Suprapubic skin (tissue), 4 donors: ENCODE results near the gene C3orf20. TPM values are rescaled to one million over a fixed set of nuclear protein-coding genes. Genes with fewer than 3 reads are reported as not detected.

Experiments used
- DNase-seq, 2 donors: peaks; one replicate each; pipeline ENCODE4 v3.0.0-alpha.2; 2019; ENCODE audit warnings: low spot score in 2 of 2
- H3K27ac ChIP-seq: fragments of 200-600 bp; sonication (generic); one replicate; pipeline ENCODE4 v1.5.1; 2019
- H3K27me3 ChIP-seq: fragments of 200-600 bp; sonication (generic); one replicate; pipeline ENCODE4 v1.5.1; 2019
- H3K36me3 ChIP-seq: fragments of 200-600 bp; sonication (generic); one replicate; pipeline ENCODE4 v1.5.1; 2019
- H3K4me1 ChIP-seq: fragments of 200-600 bp; sonication (generic); one replicate; pipeline ENCODE4 v1.5.1; 2019
- H3K4me3 ChIP-seq: fragments of 200-600 bp; sonication (generic); one replicate; pipeline ENCODE4 v1.5.1; 2019; ENCODE audit warnings: mild to moderate bottlenecking
- H3K9me3 ChIP-seq: fragments of 200-600 bp; sonication (generic); one replicate; pipeline ENCODE4 v1.5.1; 2019
- EP300 ChIP-seq: sonication (generic); formaldehyde crosslinking; IDR thresholded peaks from one replicate; pipeline ENCODE4 v1.6.1; 2017; ENCODE audit warnings: antibody characterized with exemption
- POLR2A ChIP-seq, 2 donors: fragments of 450-650 bp; IDR thresholded peaks; one replicate each; pipeline ENCODE4 v1.6.1; 2017; ENCODE audit warnings: antibody characterized with exemption in 2 of 2, mild to moderate bottlenecking in 2 of 2, moderate library complexity in 2 of 2
- POLR2AphosphoS5 ChIP-seq, 3 donors: sonication (generic); formaldehyde crosslinking; IDR thresholded peaks; one replicate each; pipeline ENCODE4 v1.6.1; 2017; ENCODE audit warnings: antibody characterized with exemption in 3 of 3
- WGBS: methylation state at CpG from one replicate; pipeline ENCODE4 v1.1.5; 2018; 5-methylcytosine and 5-hydroxymethylcytosine counted together
- total RNA-seq, 4 donors: library from RNA; depleted of rRNA; stranded (reverse); fragments of >200 nt; gene quantifications; one replicate each; pipeline ENCODE4 v1.1.0, GENCODE V29; 2016
- TF ChIP-seq, protein P1 (sequence below), 2 donors: fragments of 200-600 bp in 1 of 2; fragments of 450-650 bp in 1 of 2; sonication (generic) in 1 of 2; IDR thresholded peaks; one replicate each; pipeline ENCODE4 v1.5.1; 2016 to 2019; ENCODE audit warnings: antibody characterized with exemption in 2 of 2, mild to moderate bottlenecking in 1 of 2, moderate library complexity in 1 of 2

Gene C3orf20
- total RNA-seq, 4 donors from 2014 or later: 0.21 TPM; not detected in 3

DNA sequence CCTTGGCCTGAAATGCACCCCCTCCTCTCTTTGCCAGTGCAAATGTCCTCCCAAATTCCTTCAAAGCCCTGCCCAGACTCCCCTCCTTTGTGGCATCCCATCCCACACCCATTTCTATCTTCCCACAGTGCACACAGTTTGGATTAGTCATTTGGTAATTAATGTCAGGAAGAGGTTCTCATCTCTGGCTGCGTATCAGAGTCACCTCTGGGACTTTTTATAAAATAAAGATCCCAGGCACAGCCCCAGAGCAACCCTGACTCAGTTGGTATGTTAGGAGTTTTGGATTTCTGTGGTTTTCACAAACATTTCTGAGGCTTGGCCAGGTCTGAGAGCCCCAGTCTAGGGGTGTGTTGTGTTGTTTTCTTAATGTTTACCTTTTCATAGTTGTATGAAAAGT lies 41.6 kb downstream of the C3orf20 start:
- WGBS: 23% methylated on average over 1 of the region's 1 CpG
- Histone ChIP-seq H3K9me3 (peaks cover 9% of the 10 kb centered on the region), H3K4me3 (no peak overlapping the region), H3K36me3 (no peaks in the 10 kb centered on the region), H3K27me3 (no peaks in the 10 kb centered on the region), H3K4me1 (no peaks in the 10 kb centered on the region), H3K27ac (no peak overlapping the region)
- DNase-seq: no peak
- TF ChIP-seq POLR2AphosphoS5 (IDR thresholded peaks at IDR 0.05): no peak
- no peak for TF ChIP-seq POLR2A (IDR thresholded peaks at IDR 0.05)
- TF ChIP-seq, protein P1, sequence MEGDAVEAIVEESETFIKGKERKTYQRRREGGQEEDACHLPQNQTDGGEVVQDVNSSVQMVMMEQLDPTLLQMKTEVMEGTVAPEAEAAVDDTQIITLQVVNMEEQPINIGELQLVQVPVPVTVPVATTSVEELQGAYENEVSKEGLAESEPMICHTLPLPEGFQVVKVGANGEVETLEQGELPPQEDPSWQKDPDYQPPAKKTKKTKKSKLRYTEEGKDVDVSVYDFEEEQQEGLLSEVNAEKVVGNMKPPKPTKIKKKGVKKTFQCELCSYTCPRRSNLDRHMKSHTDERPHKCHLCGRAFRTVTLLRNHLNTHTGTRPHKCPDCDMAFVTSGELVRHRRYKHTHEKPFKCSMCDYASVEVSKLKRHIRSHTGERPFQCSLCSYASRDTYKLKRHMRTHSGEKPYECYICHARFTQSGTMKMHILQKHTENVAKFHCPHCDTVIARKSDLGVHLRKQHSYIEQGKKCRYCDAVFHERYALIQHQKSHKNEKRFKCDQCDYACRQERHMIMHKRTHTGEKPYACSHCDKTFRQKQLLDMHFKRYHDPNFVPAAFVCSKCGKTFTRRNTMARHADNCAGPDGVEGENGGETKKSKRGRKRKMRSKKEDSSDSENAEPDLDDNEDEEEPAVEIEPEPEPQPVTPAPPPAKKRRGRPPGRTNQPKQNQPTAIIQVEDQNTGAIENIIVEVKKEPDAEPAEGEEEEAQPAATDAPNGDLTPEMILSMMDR (IDR thresholded peaks at IDR 0.05): no peak
- TF ChIP-seq EP300: no peak

DNA sequence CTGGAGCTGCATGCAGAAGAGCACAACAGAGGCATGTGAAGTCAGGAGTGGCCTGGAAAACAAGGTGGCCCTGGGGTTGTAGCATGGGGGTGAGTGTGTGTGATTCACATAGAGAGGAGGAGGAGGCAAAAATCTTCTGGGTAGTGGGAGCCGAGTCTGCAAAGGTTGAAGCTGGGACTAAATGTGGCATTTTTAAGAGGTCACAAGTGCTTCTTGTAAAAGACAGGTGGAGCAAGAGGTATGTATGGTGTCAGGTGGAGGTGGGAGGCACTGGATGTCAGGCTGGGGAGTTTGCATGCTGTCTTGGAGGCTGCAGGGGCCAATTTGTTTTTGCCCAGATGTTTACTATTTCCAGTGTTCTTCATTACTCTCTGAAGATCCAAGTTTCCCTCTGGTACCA lies 42.4 kb downstream of the C3orf20 start:
- Histone ChIP-seq H3K36me3 (no peaks in the 10 kb centered on the region), H3K4me1 (no peaks in the 10 kb centered on the region), H3K27me3 (no peaks in the 10 kb centered on the region), H3K27ac (no peak overlapping the region), H3K4me3 (no peak overlapping the region), H3K9me3 (peaks cover 9% of the 10 kb centered on the region)
- no peak for DNase-seq
- WGBS: 79% methylated on average over 1 of the region's 1 CpG
- TF ChIP-seq EP300 (no peak), POLR2AphosphoS5 (IDR thresholded peaks at IDR 0.05) (no peak)

DNA sequence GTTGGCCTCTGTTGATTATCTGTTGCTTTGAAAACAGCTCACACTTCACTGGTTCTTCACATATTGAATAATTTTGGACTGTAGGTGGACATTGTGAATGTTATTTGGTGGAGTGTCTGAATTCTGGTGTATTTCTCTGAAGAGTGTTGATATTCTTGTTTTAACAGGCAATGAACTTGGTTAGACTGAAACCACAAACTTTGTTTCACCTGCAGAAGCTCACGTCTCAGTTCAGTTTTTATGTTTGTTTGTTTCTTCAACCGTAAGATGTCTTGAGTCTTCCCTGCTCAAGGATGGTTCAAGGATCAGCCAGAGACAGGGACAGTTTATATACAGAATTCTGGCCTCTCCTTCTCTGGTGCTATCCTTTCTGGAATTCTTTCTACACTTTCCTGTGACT lies 43.6 kb downstream of the C3orf20 start:
- H3K27ac ChIP-seq: no peak overlapping the region
- H3K4me1 ChIP-seq: no peaks in the 10 kb centered on the region
- DNase-seq: no peak
- 96% methylated on average over 2 of the region's 2 CpGs for WGBS
- no peak for TF ChIP-seq POLR2AphosphoS5 (IDR thresholded peaks at IDR 0.05)
- TF ChIP-seq EP300: no peak
- TF ChIP-seq, protein P1 (IDR thresholded peaks at IDR 0.05): no peak
- TF ChIP-seq POLR2A (IDR thresholded peaks at IDR 0.05): no peak
- H3K4me3 ChIP-seq: no peak overlapping the region
- no peaks in the 10 kb centered on the region for H3K27me3 ChIP-seq
- no peaks in the 10 kb centered on the region for H3K36me3 ChIP-seq
- H3K9me3 ChIP-seq: no peaks in the 10 kb centered on the region

- 89% methylated on average over 2 of the region's 2 CpGs for WGBS
Observed at GRCh38 chr3:14719006-14719405, 44.1 kb downstream of the C3orf20 start.

DNA sequence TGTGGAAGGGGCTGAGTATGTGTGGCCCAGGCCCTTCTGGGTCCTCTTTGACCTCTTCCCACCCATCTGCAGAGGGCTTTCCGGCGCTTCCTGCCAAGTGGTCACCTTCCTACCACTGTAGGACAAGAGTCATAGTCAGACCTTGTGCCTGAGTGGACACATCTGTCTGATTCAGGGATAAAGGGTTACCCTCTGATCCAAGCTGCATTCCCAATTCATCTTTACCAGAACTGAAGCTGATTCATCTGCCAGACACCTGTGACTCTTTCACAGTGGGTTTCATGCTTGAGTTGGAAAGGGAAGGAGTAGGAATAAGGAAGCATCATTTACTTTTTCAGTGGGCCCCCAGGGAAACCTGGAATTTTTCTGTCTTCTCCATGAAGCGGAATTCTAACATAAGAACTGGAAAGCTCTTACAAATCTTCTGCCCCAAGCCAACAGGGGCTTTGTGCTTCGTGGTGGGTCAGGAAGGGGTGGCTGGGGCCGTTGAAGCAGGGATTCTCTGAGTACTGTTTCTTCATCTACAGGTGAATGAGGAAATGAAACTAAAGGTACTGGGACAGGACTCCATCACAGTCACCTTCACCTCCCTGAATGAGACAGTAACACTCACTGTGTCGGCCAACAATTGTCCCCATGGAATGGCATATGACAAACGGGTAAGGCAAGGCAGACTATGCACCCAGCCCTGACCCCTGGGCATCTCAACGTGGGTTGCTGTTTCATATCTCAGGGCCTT lies 46.4 kb downstream of the C3orf20 start:
- no peak overlapping the region for H3K27ac ChIP-seq
- H3K4me3 ChIP-seq: no peak overlapping the region
- no peaks in the 10 kb centered on the region for H3K36me3 ChIP-seq
- no peaks in the 10 kb centered on the region for H3K9me3 ChIP-seq
- H3K4me1 ChIP-seq: peaks cover 8% of the 10 kb centered on the region
- peak in 1 of 2 donors; percentile 35 for DNase-seq
- 84% methylated on average over 8 of the region's 8 CpGs for WGBS
- TF ChIP-seq POLR2A (IDR thresholded peaks at IDR 0.05) (no peak), POLR2AphosphoS5 (IDR thresholded peaks at IDR 0.05) (no peak), EP300 (no peak)
- TF ChIP-seq, protein P1 (IDR thresholded peaks at IDR 0.05): no peak
- H3K27me3 ChIP-seq: no peaks in the 10 kb centered on the region

More at GRCh38 chr3:14719006-14719405, 44.1 kb downstream of the C3orf20 start:
- Histone ChIP-seq H3K9me3 (no peaks in the 10 kb centered on the region), H3K27ac (no peak overlapping the region), H3K4me3 (no peak overlapping the region), H3K27me3 (no peaks in the 10 kb centered on the region), H3K36me3 (no peaks in the 10 kb centered on the region), H3K4me1 (no peaks in the 10 kb centered on the region)
- TF ChIP-seq POLR2AphosphoS5 (IDR thresholded peaks at IDR 0.05) (no peak), EP300 (no peak)
- TF ChIP-seq, protein P1 (IDR thresholded peaks at IDR 0.05): no peak
- no peak for DNase-seq
